GM18867 (cell line): ENCODE data around the gene EDN1.
A peak's percentile ranks its signal among the peaks of the same experiment; 100 is the strongest.

Experiments
- ATAC-seq: cut with Tn5 transposase; IDR thresholded peaks from one replicate; pipeline ENCODE4 v1.9.1; 2021; ENCODE audit warnings: mild to moderate bottlenecking, moderate library complexity; ENCODE audit not compliant: unreplicated experiment

Gene EDN1

DNA sequence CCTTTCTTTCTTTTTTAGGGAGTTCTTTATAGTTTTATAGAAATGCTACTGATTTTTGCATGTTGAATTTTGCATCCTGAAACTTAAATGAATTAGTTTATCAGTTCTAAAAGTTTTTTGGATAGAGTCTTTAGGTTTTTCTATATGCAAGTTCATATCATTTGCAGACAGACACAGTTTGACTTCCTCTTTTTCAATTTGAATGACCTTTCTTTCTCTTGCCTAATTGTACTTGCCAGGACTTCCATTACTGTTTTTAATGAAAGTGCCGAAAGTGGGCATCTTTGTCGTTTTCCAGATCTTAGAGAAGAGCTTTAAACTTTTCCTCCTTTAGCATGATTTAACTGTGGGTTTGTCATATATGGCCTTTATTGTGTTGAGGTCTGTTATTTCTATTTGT, 21.1 kb upstream of the EDN1 start:
- no peak for ATAC-seq

DNA sequence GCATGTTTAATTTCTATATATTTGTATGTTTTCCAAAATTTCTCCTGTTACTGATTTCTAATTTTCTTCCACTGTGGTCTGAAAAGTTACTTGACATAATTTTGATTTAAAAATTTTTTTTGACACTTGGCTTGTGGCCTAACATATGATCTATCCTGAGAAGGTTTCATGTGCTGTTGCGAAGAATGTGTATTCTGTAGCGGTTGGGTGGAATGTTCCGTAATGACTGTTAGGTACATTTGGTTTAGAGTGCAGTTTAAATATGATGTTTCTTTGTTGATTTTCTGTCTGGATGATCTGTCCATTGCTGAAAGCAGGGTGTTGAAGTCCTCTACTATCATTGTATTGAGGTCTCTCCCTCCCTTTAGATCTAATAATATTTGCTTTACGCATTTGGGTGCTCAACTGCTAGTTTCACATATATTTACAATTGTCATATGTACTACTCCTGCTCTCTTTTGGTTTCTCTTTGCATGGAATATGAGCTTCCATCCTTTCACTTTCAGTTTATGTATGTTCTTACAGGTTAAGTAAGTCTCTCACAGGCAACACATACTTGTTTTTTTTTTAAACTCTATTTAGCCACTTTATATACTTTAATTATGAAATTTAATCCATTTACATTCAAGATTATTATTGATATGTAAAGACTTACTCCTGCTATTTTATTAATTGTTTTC, 19.5 kb upstream of the EDN1 start:
- ATAC-seq: no peak

DNA sequence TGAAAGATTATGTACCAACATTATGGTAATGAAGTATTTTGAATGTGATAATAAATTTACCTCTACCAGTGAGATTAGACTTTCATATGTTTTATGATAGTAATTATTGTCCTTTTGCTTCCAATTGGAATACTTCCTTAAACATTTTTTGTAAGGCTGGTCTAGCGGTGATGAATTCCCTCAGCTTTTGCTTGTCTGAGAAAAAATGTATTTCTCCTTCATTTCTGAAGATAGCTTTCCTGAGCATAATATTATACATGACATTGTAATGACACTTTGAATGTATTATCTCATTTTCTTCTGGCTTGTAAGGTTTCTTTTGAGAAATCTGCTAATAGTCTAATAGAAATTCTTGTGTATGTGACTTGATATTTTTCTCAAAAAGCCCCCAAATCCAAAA, 18.6 kb upstream of the EDN1 start:
- no peak for ATAC-seq

DNA sequence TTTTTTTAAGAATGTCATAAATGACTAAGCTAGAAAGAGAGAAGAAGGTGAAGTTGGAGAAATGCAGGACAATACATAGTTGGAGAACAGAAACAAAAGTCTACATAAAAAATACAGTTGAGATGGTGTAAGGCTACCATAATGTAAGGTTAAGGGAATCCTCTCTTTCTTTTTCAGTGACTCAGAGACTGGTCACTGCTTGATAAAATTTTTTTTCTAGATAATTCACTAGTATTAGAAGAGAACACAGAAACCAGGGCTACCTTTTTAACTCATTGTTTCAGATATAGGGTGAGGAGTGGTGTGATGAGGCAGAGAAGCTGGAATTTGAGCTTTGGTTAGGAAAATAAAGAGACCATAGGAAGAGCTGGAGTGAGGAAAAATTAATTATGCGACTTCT, 18.2 kb upstream of the EDN1 start:
- ATAC-seq: no peak

DNA sequence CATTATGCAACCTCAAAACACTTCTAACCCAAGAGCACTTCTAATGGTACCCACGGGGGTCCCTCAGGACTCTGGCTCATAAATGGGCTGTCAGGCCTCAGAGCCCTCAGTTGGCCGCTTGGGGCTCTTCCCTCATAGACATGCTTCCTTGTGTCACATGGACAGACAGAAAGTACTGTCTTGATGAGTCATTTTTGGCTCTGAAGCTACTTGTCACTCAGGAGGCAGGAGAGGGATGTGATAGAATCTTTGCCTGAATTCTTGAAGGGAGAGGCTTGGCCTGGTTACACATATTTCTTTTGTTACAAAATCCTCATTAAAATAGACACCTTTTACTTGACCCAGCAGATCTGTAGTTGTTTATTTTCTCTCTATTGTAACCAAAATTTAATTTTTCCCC, 15.1 kb upstream of the EDN1 start:
- ATAC-seq: no peak

DNA sequence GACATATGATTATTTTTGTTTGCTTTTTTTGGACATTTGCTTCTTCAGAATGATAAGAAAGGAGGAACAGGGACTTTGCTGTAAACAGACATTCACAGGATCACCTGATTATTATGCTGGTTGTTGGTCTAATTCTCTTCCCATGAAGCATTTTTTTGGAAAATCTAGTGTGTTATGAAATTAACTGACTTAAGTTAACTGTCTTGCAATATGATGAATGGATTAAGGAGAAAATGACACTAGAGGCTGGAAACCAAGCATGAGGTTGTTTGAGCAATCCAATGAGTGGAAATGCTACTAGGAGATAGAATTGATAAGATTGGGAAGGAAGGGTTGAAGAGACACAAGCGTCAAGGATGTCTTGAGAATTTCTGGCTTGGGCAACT, 13.2 kb upstream of the EDN1 start:
- ATAC-seq: no peak

DNA sequence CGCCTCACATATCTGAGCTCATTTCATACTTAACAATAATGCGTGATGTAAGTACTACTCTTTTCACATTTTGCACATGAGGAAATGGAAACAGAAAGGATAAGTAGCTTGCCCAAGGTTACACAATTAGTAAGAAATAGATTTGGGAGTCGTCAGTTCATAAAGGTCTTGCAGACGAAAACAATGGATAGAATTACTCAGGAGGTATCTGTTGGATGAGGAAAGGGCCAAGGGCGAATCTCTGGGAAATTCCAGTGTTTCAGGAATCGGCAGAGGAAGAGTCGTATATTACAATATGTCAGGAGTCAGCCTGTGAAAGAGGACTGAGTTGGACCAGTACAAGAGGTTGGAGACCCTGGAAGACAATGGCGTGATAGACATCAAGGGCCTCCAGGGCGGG, 12.8 kb upstream of the EDN1 start:
- no peak for ATAC-seq

DNA sequence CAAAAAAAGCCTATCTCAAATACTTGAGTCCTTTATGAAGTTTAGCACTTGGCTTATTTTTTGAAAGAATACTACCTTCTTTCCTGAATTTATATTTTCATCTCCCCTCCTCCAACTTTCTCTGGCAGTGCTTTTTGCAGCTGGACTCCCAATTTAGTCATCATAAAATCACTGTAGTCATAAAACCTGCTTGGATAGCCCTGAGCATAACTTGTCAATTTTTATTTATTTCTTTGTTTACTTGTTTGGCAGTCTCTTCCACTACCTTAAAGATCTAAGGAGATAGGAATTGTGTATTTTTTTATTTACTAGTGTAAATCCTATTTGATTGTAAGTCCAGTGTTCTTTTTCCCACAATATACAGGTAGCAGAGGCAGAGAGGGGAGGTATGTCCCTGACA, 11.2 kb upstream of the EDN1 start:
- no peak for ATAC-seq

DNA sequence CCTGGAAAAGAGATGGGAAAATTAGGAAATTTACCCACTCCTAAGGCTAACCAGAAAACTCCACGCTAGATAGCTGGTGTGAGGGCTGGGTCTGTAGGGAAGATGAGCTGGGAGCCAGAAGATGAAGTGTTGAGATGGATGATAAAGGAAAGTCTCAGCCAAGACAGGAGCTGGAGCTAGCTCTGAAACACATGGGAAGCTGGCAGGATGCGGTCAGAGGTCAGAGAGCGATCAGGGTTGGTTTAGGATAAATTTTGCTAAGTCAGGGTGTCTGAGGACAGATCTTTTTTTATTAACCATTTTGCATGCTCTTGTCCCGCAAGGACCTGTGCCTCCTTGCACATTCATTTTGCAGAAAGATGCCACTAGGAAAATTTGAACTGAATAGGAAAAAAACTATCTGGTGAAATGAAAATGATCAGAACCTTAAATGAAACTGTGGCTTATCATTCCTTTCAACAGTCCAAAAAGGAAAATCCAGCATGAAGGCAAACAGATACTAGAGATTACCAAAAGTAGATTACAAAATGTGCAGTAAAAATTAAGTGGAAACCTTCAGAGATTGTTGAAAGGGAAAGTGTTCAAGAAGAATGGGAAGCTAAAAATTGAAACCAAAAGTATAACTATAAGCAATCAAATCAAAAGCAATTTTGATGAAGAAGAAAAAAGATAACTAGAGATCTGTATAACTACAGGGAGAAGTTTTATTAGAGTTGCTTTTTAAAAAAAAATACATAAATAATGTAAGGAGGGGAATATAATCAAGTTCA, 10.7 kb upstream of the EDN1 start:
- ATAC-seq: no peak

DNA sequence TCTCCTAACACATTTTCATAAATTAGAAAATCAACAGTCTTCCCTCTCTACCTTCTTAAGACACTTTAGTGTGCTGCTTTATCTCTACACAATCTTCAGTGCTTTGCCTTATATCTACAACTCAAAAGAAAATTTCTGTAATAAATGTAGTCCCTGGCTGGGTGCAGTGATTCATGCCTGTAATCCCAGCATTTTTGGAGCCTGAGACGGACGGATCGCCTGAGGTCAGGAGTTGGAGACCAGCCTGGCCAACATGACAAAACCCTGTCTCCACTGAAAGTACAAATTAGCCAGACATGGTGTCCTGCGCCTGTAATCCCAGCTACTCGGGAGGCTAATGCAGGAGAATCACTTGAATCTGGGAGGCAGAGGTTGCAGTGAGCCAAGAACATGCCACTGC, 9.7 kb upstream of the EDN1 start:
- no peak for ATAC-seq

DNA sequence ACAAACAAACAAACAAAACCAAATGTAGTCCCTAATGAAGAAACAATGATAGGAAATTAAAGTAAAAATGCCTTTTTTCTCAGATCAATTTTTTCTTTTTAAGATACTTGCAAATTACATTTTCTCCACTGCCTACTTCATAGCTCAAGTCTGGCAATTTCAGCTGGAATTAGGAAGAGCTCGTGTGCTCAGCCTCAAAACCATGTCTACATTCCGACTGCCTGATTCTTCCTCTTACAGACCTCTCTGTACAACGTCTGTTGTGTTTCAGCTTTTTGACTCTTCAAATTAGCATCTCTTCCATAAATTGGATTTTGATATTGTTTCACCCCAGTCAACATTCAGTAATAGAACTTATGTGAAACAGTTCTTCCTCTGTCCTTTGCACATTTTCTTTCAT, 9.3 kb upstream of the EDN1 start:
- no peak for ATAC-seq

DNA sequence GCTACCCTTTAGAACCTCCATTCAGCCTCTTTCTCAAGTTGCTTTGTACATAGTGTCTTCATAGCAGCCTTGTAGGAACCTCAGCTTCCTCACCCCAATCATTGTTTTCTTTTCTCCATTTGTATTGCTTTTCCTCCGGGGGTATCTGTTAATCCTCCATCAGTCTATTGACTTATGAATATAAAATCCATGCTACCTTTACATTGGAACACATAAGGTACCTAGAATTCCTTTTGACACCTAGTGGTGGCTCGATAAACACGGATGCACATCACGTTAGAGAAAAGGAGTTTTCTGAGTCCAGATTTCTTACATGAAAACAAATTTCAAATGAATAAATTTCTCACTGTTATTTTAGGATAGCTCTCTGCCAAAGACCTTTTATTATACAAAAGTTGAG, 6.3 kb upstream of the EDN1 start:
- ATAC-seq: no peak

DNA sequence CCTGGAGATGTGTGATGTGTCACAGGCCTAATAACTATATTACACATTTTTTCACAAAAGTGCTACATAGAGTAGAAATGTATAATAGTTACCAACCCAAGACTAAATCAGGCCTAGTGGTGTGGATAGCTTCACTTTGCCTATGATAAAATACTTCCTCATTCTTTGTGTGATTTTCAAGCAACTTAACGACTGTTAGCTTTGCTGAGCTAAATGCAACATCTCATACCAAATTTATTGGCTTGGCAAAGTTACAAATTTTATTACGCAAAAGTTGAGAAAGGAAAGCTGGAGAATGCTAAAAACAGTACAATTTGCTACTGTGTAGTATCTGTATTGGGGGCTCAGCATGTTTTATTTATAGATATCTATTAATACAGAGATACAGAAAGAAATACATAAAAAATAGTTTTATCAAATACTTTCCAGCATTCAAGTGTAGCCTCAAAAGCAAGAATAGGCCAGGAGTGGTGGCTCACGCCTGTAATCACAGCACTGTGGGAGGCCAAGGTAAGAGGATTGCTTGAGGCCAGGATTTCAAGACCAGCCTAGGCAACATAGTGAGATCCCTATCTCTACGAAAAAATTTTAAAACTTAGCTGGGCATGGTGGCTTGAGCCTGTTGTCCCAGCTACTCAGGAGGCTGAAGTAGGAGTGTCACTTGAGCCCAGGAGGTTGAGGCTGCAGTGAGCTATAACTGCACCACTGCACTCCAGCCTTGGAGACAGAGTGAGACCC, 3.6 kb upstream of the EDN1 start:
- ATAC-seq: no peak

DNA sequence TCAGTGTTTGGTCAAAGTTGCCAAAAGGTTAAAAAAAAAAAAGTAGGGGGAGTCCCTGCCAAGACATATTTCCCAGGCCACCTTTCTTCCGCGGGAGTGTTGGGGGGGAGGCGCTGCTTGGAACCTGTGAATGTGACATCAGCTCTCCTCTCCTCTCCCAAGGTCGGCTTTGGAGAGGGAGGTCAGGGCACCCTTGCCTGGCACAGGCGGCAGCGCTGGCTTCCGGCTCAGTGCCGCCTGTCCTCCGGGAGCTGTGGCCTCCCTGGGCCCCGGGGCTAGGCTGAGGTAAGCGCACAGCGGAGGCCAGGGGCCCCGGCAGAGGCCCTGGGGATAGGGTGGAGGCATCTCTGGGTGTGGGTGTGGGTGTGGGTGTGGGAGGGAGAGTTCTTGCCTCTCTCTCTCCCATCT, 1.9 kb upstream of the EDN1 start:
- ATAC-seq: no peak

DNA sequence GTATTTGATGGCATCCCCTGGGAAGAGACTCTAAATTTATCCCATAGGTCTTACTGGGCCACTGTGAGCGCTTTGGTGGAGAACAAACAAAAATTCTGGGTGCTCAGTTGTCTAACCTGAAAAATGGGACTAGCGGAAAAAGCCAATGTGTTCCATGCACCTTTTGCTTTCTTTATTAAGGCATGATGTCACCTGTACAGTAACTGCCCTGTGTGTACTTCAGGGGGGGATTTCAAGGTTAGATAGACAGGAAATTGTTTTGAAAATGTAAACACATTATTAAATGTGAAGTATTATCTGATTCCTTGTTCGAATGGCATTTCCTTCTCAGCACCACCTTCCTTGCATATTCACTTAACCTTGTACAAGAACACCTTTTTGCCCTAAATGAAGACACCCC, 1.2 kb upstream of the EDN1 start:
- ATAC-seq: no peak

DNA sequence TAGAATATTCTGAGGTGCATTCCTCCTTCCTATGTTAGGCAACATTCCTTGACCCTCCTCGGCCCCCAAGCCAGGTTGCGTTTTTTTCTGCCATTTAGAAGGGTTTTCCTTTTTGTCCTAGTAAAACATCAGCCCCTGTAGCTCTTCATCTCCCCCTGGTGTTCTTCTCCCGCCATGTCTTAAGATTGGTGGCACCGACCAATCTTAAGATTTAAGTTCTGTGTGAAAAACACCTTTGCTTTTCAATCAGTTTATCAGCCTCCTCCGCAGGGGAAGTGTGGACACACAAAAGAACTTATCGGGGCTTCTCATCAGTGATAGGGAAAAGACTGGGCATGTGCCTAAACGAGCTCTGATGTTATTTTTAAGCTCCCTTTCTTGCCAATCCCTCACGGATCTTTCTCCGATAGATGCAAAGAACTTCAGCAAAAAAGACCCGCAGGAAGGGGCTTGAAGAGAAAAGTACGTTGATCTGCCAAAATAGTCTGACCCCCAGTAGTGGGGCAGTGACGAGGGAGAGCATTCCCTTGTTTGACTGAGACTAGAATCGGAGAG, 719 bp upstream of the EDN1 start:
- ATAC-seq: peak; percentile 41

DNA sequence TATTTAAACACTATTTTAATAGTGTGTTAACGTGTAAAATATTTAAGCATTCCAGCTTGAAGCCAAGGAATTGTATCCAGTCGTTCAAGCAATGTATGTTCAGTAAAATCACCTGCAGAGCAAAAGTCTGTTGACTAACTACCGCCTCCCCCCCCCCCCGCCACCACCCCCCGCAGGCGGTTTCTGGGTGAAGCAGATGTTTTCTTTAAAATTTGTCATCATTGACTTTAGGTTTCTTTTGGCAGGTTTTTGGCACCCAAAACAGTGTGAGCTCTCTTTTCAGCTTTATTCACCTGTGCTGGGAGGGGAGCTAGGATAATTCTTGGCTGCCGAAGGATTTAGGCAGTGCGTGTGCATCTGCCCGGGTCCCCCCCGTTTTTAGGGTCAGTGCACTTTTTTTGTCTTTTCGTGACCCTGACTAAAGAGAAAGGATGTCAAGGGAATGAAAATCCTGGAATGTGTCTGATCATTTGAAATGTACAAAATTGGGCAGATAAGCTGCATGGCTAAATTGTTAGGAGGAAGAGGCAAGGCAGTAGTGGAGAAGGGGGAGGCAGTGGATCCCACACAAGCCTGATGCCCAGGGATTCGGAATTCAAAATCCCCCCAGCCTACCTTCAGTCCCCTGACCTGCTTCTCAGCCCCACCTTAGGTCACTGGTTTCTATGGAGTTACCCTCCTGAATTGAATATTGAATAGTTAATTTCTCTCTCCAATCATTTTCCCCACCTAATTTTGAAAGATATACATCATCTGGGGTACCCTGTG, 1.1 kb downstream of the EDN1 start:
- no peak for ATAC-seq

DNA sequence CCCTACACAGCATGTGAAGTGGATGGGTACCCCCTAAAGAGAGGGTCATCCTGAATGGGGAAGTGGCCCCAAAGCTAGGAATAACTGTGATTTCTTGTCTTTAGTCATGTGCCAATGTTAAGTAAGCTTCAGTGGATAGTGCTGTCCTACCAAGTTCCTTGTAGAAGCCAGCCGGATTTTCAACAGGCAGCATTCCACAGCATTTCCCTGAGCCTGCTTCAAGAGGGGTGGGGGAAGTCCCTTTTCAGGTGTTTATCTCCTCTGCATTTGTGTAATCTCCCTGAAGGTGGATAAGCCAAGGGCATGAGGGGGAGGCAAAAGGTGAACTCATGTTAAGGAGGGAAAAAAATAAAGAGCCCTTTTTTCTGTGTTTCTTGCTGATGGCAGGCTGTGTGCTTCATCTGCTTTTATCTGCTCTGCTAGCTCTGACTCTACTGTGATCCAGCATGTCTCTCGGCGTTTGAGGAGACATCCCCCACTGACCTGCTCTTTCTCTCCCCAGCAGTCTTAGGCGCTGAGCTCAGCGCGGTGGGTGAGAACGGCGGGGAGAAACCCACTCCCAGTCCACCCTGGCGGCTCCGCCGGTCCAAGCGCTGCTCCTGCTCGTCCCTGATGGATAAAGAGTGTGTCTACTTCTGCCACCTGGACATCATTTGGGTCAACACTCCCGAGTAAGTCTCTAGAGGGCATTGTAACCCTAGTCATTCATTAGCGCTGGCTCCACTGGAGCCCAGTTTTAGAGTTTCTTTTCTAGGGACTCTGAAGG, 1.9 kb downstream of the EDN1 start:
- no peak for ATAC-seq

DNA sequence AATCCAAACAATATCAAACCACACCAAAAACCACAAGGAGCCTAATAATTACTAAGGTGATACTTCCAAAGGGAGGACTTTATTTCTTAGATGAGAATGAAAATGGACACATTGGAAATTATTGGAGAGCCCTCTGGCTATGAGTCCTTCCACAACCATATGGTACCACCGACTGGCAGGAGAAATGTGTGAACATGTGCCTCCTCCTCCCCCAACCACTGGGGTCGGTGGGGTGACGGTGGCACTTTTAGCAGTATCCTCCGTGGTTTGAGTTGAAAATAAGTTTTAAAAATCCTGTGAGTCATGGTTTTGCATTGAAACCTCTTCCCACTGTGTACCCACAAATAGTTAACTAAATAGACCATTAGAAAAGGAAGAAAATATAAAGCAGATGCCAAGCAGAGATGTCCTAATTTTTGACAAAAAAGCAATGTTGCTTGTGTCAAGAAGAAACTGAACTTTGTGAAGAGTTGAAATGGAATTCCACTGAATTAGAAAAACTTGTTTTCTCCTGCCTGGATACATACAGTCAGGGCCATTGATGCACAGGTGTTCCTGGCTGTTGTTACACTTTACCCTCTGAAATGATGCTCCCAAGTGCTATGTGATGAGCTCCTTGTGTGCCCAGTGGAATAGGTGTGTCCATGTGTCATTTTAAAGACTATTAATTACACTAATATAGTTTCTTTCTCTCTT, 3.2 kb downstream of the EDN1 start:
- no peak for ATAC-seq
